Measurements from ENCODE around the gene ZFP57. TPM values are rescaled to one million over a fixed set of nuclear protein-coding genes. Genes with fewer than 3 reads are reported as not detected.
A peak's percentile ranks its signal among the peaks of the same experiment; 100 is the strongest.

The ZFP57 gene
- not detected in 2 replicates for total RNA-seq (2014; rRNA removed)
- Bru-seq, nascent RNA, result not detected
- BruChase-seq, experiment 1, labeled RNA remaining after a 6-hour chase, result percentile 12 among the genes with signal in this experiment
- BruChase-seq, experiment 2, labeled RNA remaining after a 2-hour chase, result percentile 7 among the genes with signal in this experiment
- long read RNA-seq, result 0 reads

DNA sequence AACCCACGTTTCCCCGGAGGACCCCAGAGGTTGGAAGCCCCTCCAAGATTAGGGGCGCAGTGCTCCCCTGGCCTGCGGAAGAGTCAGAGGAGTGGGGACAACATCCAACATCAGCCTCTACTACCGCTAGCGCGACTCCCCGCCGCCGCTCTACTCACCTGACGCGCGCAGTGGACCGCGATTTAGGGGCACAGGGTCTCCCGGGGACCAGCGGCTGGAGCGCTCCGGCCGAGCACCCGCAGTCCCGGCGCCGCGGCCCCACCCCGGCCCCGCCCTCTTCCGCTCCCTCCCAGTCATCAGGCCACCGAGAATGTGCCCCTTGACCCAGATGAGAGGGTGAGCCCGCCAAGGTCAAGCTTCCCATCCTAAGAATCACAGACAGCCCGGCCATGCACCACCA is at the start of gene ZFP57:
TSS of gene ZFP57 (minus strand) at position 249 of the 400 bp plus-strand sequence. CDS start 4,149 bp downstream, outside the sequence.
- DNase-seq (no peak), ATAC-seq (no peak)
- Histone ChIP-seq H3K4me3 (ENCODE audit: low read length) (no peak within 1 kb of the TSS), H3K36me3 (ENCODE audit: low read depth, low read length) (no peaks in the 10 kb centered on the region), H3F3A (ENCODE audit: low read length, unreplicated experiment) (no peaks in the 10 kb centered on the region), H3K9me2 (replicated peaks; ENCODE audit: low read length) (no peaks in the 10 kb centered on the region), H3K79me2 (ENCODE audit: low read length) (no peaks in the 10 kb centered on the region), H3K27me3 (ENCODE audit: low read length) (no peaks in the 10 kb centered on the region), H3K9ac (ENCODE audit: low read length) (no peak within 1 kb of the TSS), H3K4me2 (ENCODE audit: low read length) (no peak within 1 kb of the TSS), H2AFZ (ENCODE audit: low read length) (no peak within 1 kb of the TSS), H3K4me1 (ENCODE audit: insufficient read depth, low read length) (peaks cover 16% of the 10 kb centered on the region), H3K27ac (ENCODE audit: low read length) (no peak within 1 kb of the TSS), H4K20me1 (ENCODE audit: low read length) (no peaks in the 10 kb centered on the region), H3K9me3 (ENCODE audit: low read length) (no peaks in the 10 kb centered on the region)
- POLR2A ChIA-PET (ENCODE audit: unreplicated experiment), result no interaction called here
- intact Hi-C loops (cut with micrococcal nuclease), result no loop called here
- BruUV-seq (replicated peaks), result no TSS peak
- CTCF ChIA-PET, result no interaction called here
- TF ChIP-seq, protein P1, sequence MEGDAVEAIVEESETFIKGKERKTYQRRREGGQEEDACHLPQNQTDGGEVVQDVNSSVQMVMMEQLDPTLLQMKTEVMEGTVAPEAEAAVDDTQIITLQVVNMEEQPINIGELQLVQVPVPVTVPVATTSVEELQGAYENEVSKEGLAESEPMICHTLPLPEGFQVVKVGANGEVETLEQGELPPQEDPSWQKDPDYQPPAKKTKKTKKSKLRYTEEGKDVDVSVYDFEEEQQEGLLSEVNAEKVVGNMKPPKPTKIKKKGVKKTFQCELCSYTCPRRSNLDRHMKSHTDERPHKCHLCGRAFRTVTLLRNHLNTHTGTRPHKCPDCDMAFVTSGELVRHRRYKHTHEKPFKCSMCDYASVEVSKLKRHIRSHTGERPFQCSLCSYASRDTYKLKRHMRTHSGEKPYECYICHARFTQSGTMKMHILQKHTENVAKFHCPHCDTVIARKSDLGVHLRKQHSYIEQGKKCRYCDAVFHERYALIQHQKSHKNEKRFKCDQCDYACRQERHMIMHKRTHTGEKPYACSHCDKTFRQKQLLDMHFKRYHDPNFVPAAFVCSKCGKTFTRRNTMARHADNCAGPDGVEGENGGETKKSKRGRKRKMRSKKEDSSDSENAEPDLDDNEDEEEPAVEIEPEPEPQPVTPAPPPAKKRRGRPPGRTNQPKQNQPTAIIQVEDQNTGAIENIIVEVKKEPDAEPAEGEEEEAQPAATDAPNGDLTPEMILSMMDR (conservative IDR thresholded peaks at IDR 0.05; ENCODE audit: low read depth, low read length), result no peak
- TF ChIP-seq EZH2phosphoT487 (IDR thresholded peaks at IDR 0.05; ENCODE audit: borderline replicate concordance, low read length) (no peak), EZH2 (IDR thresholded peaks at IDR 0.05; ENCODE audit: low read length, unreplicated experiment) (no peak)

GRCh38 chr6:29730575-29731126 is 49.7 kb upstream of the ZFP57 start:
- DNase-seq, result no peak

More at GRCh38 chr6:29730575-29731126, 49.7 kb upstream of the ZFP57 start:
- Histone ChIP-seq H3K9ac (ENCODE audit: low read length) (no peak overlapping the region), H3K4me2 (ENCODE audit: low read length) (no peak overlapping the region), H3K36me3 (ENCODE audit: low read depth, low read length) (no peaks in the 10 kb centered on the region), H3K27me3 (ENCODE audit: low read length) (no peaks in the 10 kb centered on the region), H3K79me2 (ENCODE audit: low read length) (no peaks in the 10 kb centered on the region), H3K9me2 (replicated peaks; ENCODE audit: low read length) (no peaks in the 10 kb centered on the region), H3K4me1 (ENCODE audit: insufficient read depth, low read length) (no peaks in the 10 kb centered on the region), H3F3A (ENCODE audit: low read length, unreplicated experiment) (no peaks in the 10 kb centered on the region), H3K27ac (ENCODE audit: low read length) (no peak overlapping the region), H3K9me3 (ENCODE audit: low read length) (no peaks in the 10 kb centered on the region), H2AFZ (ENCODE audit: low read length) (no peak overlapping the region), H3K4me3 (ENCODE audit: low read length) (no peak overlapping the region), H4K20me1 (ENCODE audit: low read length) (no peaks in the 10 kb centered on the region)
- TF ChIP-seq EZH2phosphoT487 (IDR thresholded peaks at IDR 0.05; ENCODE audit: borderline replicate concordance, low read length), result no peak
- TF ChIP-seq, protein P1 (conservative IDR thresholded peaks at IDR 0.05; ENCODE audit: low read depth, low read length), result no peak
- no peak for TF ChIP-seq EZH2 (IDR thresholded peaks at IDR 0.05; ENCODE audit: low read length, unreplicated experiment)
- POLR2A ChIA-PET (ENCODE audit: unreplicated experiment), result no interaction called here
- intact Hi-C loops (cut with micrococcal nuclease), result no loop called here
- CTCF ChIA-PET, result no interaction called here
- ATAC-seq, result no peak
- BruUV-seq (replicated peaks), result no TSS peak
